CD4-positive, alpha-beta T cell (primary cell): Measurements from ENCODE around the gene NUDT16L1. TPM values are rescaled to one million over a fixed set of nuclear protein-coding genes. Genes with fewer than 3 reads are reported as not detected.

Experiments used
- ATAC-seq: fragments of 200-7000 bp; cut with Tn5 transposase; one replicate; pipeline ENCODE4 v1.10.0; 2022; ENCODE audit warnings: mild to moderate bottlenecking; ENCODE audit not compliant: poor library complexity
- CTCF ChIA-PET: fragments of 350-600 bp; sonication (Branson Sonifier 250); formaldehyde crosslinking; loops from one replicate; lab custom pipeline; 2021; ENCODE audit warnings: antibody characterized with exemption, inconsistent platforms; lab: Charles Lee
- POLR2A ChIA-PET: fragments of 350-600 bp; sonication (Branson Sonifier 250); formaldehyde crosslinking; loops from one replicate; lab custom pipeline; 2021; ENCODE audit warnings: antibody characterized with exemption, inconsistent platforms; lab: Charles Lee
- DNase-seq, 14 experiments: peaks; one replicate each; pipeline ENCODE4 v3.0.0-alpha.2; 2013 to 2020; ENCODE audit warnings: mixed read lengths in 2 of 14
- H3K27ac ChIP-seq, 2 donors: one replicate each; pipeline versions ENCODE4 v1.5.1 to v1.7.0; 2013; ENCODE audit warnings: low read length in 2 of 2, low read depth in 1 of 2, mild to moderate bottlenecking in 1 of 2
- H3K27me3 ChIP-seq, 2 experiments: 1 replicate in 1 of 2; 2 replicates in 1 of 2; pipeline versions ENCODE4 v1.6.1 to v1.7.0; 2013; ENCODE audit warnings: low read length in 2 of 2, control low read depth in 1 of 2, mild to moderate bottlenecking in 1 of 2, moderate library complexity in 1 of 2; ENCODE audit not compliant: insufficient read depth in 2 of 2, control insufficient read depth in 1 of 2
- H3K36me3 ChIP-seq: one replicate; pipeline ENCODE4 v1.6.1; 2013; ENCODE audit warnings: low read length, control low read depth; ENCODE audit not compliant: insufficient read depth
- H3K4me1 ChIP-seq: one replicate; pipeline ENCODE4 v1.6.1; 2013; ENCODE audit warnings: low read length, control low read depth; ENCODE audit not compliant: insufficient read depth
- H3K4me3 ChIP-seq: one replicate; pipeline ENCODE4 v1.5.1; 2013; ENCODE audit warnings: mild to moderate bottlenecking, low read length, moderate library complexity
- H3K9me3 ChIP-seq, 2 experiments: 1 replicate in 1 of 2; 2 replicates in 1 of 2; pipeline versions ENCODE4 v1.6.1 to v1.7.0; 2013; ENCODE audit warnings: low read length in 2 of 2, mild to moderate bottlenecking in 2 of 2, control low read depth in 1 of 2, moderate library complexity in 1 of 2; ENCODE audit not compliant: control insufficient read depth in 1 of 2, insufficient read depth in 1 of 2
- H3K27ac Mint-ChIP-seq: one replicate; pipeline ENCODE4 v1.8.0; 2020; ENCODE audit warnings: mixed read lengths
- H3K27me3 Mint-ChIP-seq: one replicate; pipeline ENCODE4 v1.8.0; 2021; ENCODE audit warnings: mixed read lengths
- H3K36me3 Mint-ChIP-seq: one replicate; pipeline ENCODE4 v1.8.0; 2021; ENCODE audit warnings: low read depth, mixed read lengths
- H3K4me1 Mint-ChIP-seq: one replicate; pipeline ENCODE4 v1.8.0; 2021; ENCODE audit warnings: low read depth, mixed read lengths
- H3K4me3 Mint-ChIP-seq: one replicate; pipeline ENCODE4 v1.8.0; 2020; ENCODE audit warnings: mild to moderate bottlenecking, mixed read lengths
- H3K9me3 Mint-ChIP-seq: one replicate; pipeline ENCODE4 v1.8.0; 2020; ENCODE audit warnings: mixed read lengths
- intact Hi-C, 2 experiments: fragments of 100-400 bp; cut with DNase I in 1 of 2; cut with micrococcal nuclease in 1 of 2; formaldehyde crosslinking; loops; one replicate each; pipeline versions ENCODE4 v1.15.1 to v1.9.0; 2023 to 2025; cut with DNase I, micrococcal nuclease
- total RNA-seq, 174 experiments: library from RNA in 2 of 174; stranded (reverse) in 2 of 174; gene quantifications; one replicate each; pipeline ENCODE4 v1.2.3 and lab custom pipeline; 2021 to 2026
- TF ChIP-seq, protein P1 (sequence below): fragments of 200-600 bp; IDR thresholded peaks from one replicate; pipeline ENCODE4 v1.8.0; 2022; ENCODE audit warnings: antibody characterized with exemption, mild to moderate bottlenecking

The NUDT16L1 gene
- total RNA-seq, 2 experiments from 2014 or later = 75.2 to 78.9 TPM

DNA sequence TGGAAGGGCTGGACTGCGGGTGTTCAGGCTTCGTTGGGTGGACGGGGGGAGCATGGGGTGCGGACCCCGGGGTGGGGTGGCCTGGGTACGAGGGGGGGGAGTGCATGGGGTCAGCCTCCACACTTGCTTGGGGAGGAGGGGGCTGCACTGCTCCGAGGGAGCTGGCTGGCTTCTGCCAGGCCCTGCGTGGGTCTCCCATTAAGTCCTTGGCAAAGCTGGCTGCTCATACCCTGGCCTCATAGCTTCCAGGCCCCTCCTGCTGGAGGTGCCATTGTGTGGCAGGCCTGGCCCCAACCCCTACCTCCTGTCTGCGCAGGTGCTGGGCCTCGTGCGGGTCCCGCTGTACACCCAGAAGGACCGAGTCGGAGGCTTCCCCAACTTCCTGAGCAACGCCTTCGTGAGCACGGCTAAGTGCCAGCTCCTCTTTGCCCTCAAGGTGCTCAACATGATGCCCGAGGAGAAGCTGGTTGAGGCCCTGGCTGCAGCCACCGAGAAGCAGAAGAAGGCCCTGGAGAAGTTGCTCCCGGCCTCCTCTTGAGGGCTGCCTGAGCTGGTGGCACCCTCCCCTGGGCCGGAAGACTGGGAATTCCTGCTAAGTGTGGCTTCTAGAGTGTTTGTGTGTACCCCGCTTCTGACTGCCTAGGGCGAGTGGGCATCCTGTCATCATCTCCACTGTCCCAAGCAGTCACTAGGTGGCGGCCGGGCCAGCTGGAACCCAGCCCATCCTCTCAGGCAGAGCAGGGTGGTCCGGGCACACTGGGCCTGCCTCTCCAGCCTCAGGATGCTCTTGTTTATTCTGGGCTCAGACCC lies 1.5 kb downstream of the NUDT16L1 start:
- Mint-ChIP-seq H3K36me3 (peaks cover 32% of the 10 kb centered on the region), H3K9me3 (no peaks in the 10 kb centered on the region), H3K4me3 (peak overlapping the region; percentile 85), H3K4me1 (peaks cover 7% of the 10 kb centered on the region), H3K27me3 (no peaks in the 10 kb centered on the region), H3K27ac (peak overlapping the region; percentile 69)
- H3K4me1 ChIP-seq = peaks cover 25% of the 10 kb centered on the region
- H3K4me3 ChIP-seq = peak overlapping the region; percentile 62
- ChIA-PET CTCF (interaction anchor here (0.6 to 1.2 kb wide), 2 partner anchors 40 to 207 kb away, joined by 3 to 7 read pairs; partner anchors contain the start of genes ANKS3 and DNAAF8), POLR2A (interaction anchor here (0.8 to 2.4 kb wide), 10 partner anchors 13 to 79 kb away, joined by 3 to 34 read pairs (median 6); partner anchors contain the start of genes ANKS3, DNAAF8, UBALD1 and ZNF500)
- TF ChIP-seq, protein P1, sequence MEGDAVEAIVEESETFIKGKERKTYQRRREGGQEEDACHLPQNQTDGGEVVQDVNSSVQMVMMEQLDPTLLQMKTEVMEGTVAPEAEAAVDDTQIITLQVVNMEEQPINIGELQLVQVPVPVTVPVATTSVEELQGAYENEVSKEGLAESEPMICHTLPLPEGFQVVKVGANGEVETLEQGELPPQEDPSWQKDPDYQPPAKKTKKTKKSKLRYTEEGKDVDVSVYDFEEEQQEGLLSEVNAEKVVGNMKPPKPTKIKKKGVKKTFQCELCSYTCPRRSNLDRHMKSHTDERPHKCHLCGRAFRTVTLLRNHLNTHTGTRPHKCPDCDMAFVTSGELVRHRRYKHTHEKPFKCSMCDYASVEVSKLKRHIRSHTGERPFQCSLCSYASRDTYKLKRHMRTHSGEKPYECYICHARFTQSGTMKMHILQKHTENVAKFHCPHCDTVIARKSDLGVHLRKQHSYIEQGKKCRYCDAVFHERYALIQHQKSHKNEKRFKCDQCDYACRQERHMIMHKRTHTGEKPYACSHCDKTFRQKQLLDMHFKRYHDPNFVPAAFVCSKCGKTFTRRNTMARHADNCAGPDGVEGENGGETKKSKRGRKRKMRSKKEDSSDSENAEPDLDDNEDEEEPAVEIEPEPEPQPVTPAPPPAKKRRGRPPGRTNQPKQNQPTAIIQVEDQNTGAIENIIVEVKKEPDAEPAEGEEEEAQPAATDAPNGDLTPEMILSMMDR = no peak
- ATAC-seq (no peak), DNase-seq (peak in 1 of 14 experiments; percentile 44)
- no peaks in the 10 kb centered on the region for H3K27me3 ChIP-seq
- peak overlapping the region; percentile 22 to 25 for H3K27ac ChIP-seq
- intact Hi-C loops = loop anchor here in 1 of 2 experiments (5.0 to 10.0 kb wide), 5 partner anchors 43 to 400 kb away; partner anchors contain the start of genes DNAJA3, EEF2KMT, HMOX2 and NAGPA
- no peaks in the 10 kb centered on the region for H3K9me3 ChIP-seq
- peaks cover 45% of the 10 kb centered on the region for H3K36me3 ChIP-seq

DNA sequence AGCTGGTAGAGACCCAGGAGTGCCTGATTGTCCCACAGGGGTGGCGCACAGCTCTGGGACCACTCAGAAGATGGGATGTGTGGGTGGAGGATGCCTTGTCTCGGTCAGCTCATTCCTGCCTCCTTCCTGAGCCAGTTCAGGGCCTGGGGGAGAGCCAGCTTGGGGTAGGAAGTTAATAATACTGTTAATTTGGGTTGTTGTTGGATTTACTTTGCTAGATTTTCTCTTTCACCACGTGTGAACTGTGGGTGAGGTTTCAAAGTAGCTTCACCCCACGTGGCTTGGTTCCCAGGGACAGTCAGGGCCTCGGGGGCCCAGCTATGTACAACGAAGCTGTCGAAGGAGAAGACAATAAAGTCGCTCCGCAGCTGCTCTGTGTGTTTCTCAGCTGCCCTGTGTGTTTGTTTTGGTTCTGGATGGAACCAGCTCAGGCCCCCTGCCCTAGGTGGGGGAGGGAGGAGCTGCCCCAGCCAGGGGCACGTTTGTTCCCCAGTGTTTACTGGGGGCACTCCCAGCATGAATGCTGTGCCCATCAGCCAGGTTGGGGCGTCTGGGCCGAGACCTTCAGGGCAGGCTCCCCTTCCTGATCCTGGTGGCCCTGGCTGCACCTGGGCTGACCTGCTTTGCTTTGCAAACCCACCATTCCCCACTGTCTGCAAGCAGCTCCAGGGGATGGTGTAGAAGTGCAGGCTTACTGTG lies 2.3 kb downstream of the NUDT16L1 start:
- ATAC-seq = no peak
- peak overlapping the region; percentile 69 for H3K27ac Mint-ChIP-seq
- H3K27me3 Mint-ChIP-seq = no peaks in the 10 kb centered on the region
- Histone ChIP-seq H3K4me3 (no peak overlapping the region), H3K27ac (no peak overlapping the region), H3K27me3 (no peaks in the 10 kb centered on the region), H3K36me3 (peaks cover 52% of the 10 kb centered on the region), H3K9me3 (no peaks in the 10 kb centered on the region), H3K4me1 (peaks cover 28% of the 10 kb centered on the region)
- POLR2A ChIA-PET = interaction anchor here (0.8 to 2.4 kb wide), 5 partner anchors 35 to 79 kb away, joined by 3 to 11 read pairs (median 3); partner anchors contain the start of genes ANKS3 and DNAAF8
- peaks cover 40% of the 10 kb centered on the region for H3K36me3 Mint-ChIP-seq
- intact Hi-C loops = loop anchor here in 1 of 2 experiments (10.0 kb wide), 3 partner anchors 271 to 399 kb away; partner anchors contain the start of genes DNAJA3, EEF2KMT and NAGPA
- peaks cover 7% of the 10 kb centered on the region for H3K4me1 Mint-ChIP-seq
- DNase-seq = peak in 1 of 14 experiments; percentile 23
- peak overlapping the region; percentile 85 for H3K4me3 Mint-ChIP-seq
- no peaks in the 10 kb centered on the region for H3K9me3 Mint-ChIP-seq
- CTCF ChIA-PET = interaction anchor here (1.3 kb wide), 1 partner anchor 71 kb away, joined by 4 read pairs; the partner anchor contains the start of gene MGRN1
- TF ChIP-seq, protein P1 = no peak
